WTC11 (cell line): Measurements from ENCODE around the gene SERPINA6. TPM values are rescaled to one million over a fixed set of nuclear protein-coding genes. Genes with fewer than 3 reads are reported as not detected.

ENCODE experiments used
- ATAC-seq: fragments of 200-7000 bp; cut with Tn5 transposase; 2 replicates; pipeline ENCODE4 v1.10.0; 2021; ENCODE audit warnings: mild to moderate bottlenecking, moderate library complexity
- CTCF ChIA-PET: fragments of 300-600 bp; sonication (Branson Sonifier 250); formaldehyde crosslinking; loops from one replicate; lab custom pipeline; 2021; ENCODE audit warnings: antibody characterized with exemption; lab: Charles Lee
- POLR2A ChIA-PET: fragments of 350-600 bp; sonication (Branson Sonifier 250); formaldehyde crosslinking; loops from one replicate; lab custom pipeline; 2021; ENCODE audit warnings: antibody characterized with exemption; lab: Charles Lee
- DNase-seq: peaks from one replicate; pipeline ENCODE4 v3.0.0; 2021; ENCODE audit warnings: low spot score
- H3K27ac Mint-ChIP-seq: 2 replicates; pipeline ENCODE4 v1.8.0; 2021; ENCODE audit warnings: mixed read lengths
- H3K27me3 Mint-ChIP-seq: 2 replicates; pipeline ENCODE4 v1.8.0; 2021; ENCODE audit warnings: low read depth, mild to moderate bottlenecking, moderate library complexity, mixed read lengths
- H3K36me3 Mint-ChIP-seq: 2 replicates; pipeline ENCODE4 v1.8.0; 2021; ENCODE audit warnings: mixed read lengths
- H3K4me1 Mint-ChIP-seq: 2 replicates; pipeline ENCODE4 v1.8.0; 2022; ENCODE audit warnings: mixed read lengths
- H3K4me3 Mint-ChIP-seq: 2 replicates; pipeline ENCODE4 v1.8.0; 2021; ENCODE audit warnings: mild to moderate bottlenecking, moderate library complexity, mixed read lengths
- H3K9me3 Mint-ChIP-seq: 2 replicates; pipeline ENCODE4 v1.8.0; 2021; ENCODE audit warnings: mixed read lengths
- ARID4B ChIP-seq: sonication (generic); formaldehyde crosslinking; IDR thresholded peaks from 2 replicates; pipeline ENCODE4 v1.8.0; 2023; ENCODE audit warnings: missing genetic modification reagents, mild to moderate bottlenecking, borderline replicate concordance
- CBFB ChIP-seq: sonication (generic); formaldehyde crosslinking; IDR thresholded peaks from 2 replicates; pipeline ENCODE4 v1.8.1; 2022; ENCODE audit warnings: mild to moderate bottlenecking, low read depth, missing genetic modification reagents
- CTCF ChIP-seq: fragments of 200-600 bp; IDR thresholded peaks from 2 replicates; pipeline ENCODE4 v1.8.0; 2022; ENCODE audit warnings: antibody characterized with exemption
- E2F5 ChIP-seq: sonication (generic); formaldehyde crosslinking; IDR thresholded peaks from 2 replicates; pipeline ENCODE4 v1.8.1; 2022; ENCODE audit warnings: mild to moderate bottlenecking, moderate library complexity, missing genetic modification reagents
- FOXJ3 ChIP-seq: sonication (generic); formaldehyde crosslinking; IDR thresholded peaks from 2 replicates; pipeline ENCODE4 v1.9.0; 2021; ENCODE audit warnings: missing genetic modification reagents, mild to moderate bottlenecking, borderline replicate concordance
- FOXP1 ChIP-seq: sonication (generic); formaldehyde crosslinking; IDR thresholded peaks from 2 replicates; pipeline ENCODE4 v1.8.0; 2022; ENCODE audit warnings: missing genetic modification reagents, mild to moderate bottlenecking, moderate library complexity, borderline replicate concordance
- GABPB1 ChIP-seq: sonication (generic); formaldehyde crosslinking; IDR thresholded peaks from 2 replicates; pipeline ENCODE4 v1.8.1; 2023; ENCODE audit warnings: mild to moderate bottlenecking, missing genetic modification reagents
- HMGA2 ChIP-seq: fragments of 250-450 bp; sonication (Bioruptor Pico); IDR thresholded peaks from 2 replicates; pipeline ENCODE4 v1.4.0; 2021; ENCODE audit warnings: mild to moderate bottlenecking, moderate library complexity
- KAT7 ChIP-seq: sonication (generic); formaldehyde crosslinking; IDR thresholded peaks from 2 replicates; pipeline ENCODE4 v1.8.1; 2023; ENCODE audit warnings: missing genetic modification reagents, mild to moderate bottlenecking, borderline replicate concordance
- NR1H2 ChIP-seq: sonication (generic); formaldehyde crosslinking; IDR thresholded peaks from 2 replicates; pipeline ENCODE4 v1.9.0; 2021; ENCODE audit warnings: mild to moderate bottlenecking, moderate library complexity, missing genetic modification reagents
- PRRX2 ChIP-seq: fragments of 250-450 bp; sonication (Bioruptor Pico); IDR thresholded peaks from 2 replicates; pipeline ENCODE4 v1.8.0; 2021; ENCODE audit warnings: mild to moderate bottlenecking
- SMAD4 ChIP-seq: sonication (generic); formaldehyde crosslinking; IDR thresholded peaks from 2 replicates; pipeline ENCODE4 v1.8.0; 2022; ENCODE audit warnings: mild to moderate bottlenecking, missing genetic modification reagents
- STAT6 ChIP-seq: sonication (generic); formaldehyde crosslinking; conservative IDR thresholded peaks from 2 replicates; pipeline ENCODE4 v1.8.1; 2023; ENCODE audit warnings: mild to moderate bottlenecking, low read depth, missing genetic modification reagents, moderate library complexity
- ZBTB21 ChIP-seq: sonication (generic); formaldehyde crosslinking; IDR thresholded peaks from 2 replicates; pipeline ENCODE4 v1.8.1; 2023; ENCODE audit warnings: mild to moderate bottlenecking, missing genetic modification reagents, borderline replicate concordance
- ZNF138 ChIP-seq: sonication (generic); formaldehyde crosslinking; conservative IDR thresholded peaks from 2 replicates; pipeline ENCODE4 v1.8.1; 2022; ENCODE audit warnings: mild to moderate bottlenecking, moderate library complexity, missing genetic modification reagents
- ZNF416 ChIP-seq: fragments of 250-450 bp; sonication (Bioruptor Pico); IDR thresholded peaks from 2 replicates; pipeline ENCODE4 v1.9.0; 2021; ENCODE audit warnings: mild to moderate bottlenecking, inconsistent platforms
- ZNF671 ChIP-seq: fragments of 250-450 bp; sonication (Bioruptor Pico); IDR thresholded peaks from 2 replicates; pipeline ENCODE4 v1.8.0; 2021; ENCODE audit warnings: mild to moderate bottlenecking
- ZSCAN18 ChIP-seq: fragments of 250-450 bp; sonication (Bioruptor Pico); IDR thresholded peaks from 2 replicates; pipeline ENCODE4 v2.1.2; 2022; ENCODE audit warnings: mild to moderate bottlenecking, moderate library complexity
- total RNA-seq: library from RNA; stranded (reverse); gene quantifications from 3 replicates; pipeline ENCODE4 v1.2.3, GENCODE V29; 2021
- TF ChIP-seq, protein P1 (sequence below): sonication (generic); formaldehyde crosslinking; IDR thresholded peaks from 2 replicates; pipeline ENCODE4 v1.8.1; 2023; ENCODE audit warnings: mild to moderate bottlenecking, missing genetic modification reagents, borderline replicate concordance

The SERPINA6 gene
- total RNA-seq, 1 experiment from 2014 or later, result 0.15 TPM

DNA sequence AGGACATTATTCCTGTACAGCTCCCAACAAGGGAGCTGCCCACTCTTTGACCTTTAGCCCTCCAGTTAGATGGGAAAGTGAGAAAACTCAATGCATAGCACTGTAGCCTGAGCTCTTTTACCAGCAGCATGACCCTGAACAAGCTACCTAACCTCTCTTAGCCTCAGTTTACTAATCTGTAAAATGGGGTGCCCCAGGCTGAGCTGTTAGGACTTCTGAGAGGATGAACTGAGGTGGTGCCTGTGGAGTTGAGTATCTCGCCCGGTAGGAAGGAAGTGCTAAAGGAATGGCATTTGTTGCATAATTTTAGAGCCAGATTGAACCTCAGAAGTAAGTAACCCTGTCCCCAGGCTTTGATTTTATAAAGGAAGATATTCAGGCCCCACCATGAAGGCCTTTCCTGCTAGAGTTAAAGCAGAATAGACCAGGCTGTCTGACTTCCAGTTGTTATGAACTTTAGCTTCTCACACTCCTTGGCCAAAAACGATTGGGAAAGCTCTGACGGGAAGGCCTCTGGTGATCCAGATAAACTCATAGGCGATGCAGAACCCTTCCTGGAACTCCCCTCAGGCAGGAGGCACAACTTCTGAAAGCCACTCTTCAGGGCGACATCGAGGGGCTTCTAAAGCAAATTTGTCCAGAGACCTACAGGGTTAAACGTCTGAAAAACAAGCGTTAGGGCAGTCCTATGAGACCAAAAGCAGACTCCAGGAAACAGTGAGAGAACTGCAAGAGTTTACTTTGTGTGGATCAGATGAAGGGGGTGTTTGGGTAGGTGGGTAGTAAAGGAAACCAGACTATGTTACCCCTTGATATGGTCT, 27.6 kb downstream of the SERPINA6 start:
- DNase-seq (no peak), ATAC-seq (no peak)
- no peaks in the 10 kb centered on the region for H3K9me3 Mint-ChIP-seq
- TF ChIP-seq ZSCAN18 (CRISPR knock-in tag) (no peak), PRRX2 (CRISPR knock-in tag) (no peak), ZNF138 (CRISPR knock-in tag) (no peak), STAT6 (no peak), KAT7 (CRISPR knock-in tag) (no peak), HMGA2 (CRISPR knock-in tag) (no peak), ARID4B (CRISPR knock-in tag) (no peak), ZBTB21 (CRISPR knock-in tag) (no peak)
- TF ChIP-seq, protein P1, sequence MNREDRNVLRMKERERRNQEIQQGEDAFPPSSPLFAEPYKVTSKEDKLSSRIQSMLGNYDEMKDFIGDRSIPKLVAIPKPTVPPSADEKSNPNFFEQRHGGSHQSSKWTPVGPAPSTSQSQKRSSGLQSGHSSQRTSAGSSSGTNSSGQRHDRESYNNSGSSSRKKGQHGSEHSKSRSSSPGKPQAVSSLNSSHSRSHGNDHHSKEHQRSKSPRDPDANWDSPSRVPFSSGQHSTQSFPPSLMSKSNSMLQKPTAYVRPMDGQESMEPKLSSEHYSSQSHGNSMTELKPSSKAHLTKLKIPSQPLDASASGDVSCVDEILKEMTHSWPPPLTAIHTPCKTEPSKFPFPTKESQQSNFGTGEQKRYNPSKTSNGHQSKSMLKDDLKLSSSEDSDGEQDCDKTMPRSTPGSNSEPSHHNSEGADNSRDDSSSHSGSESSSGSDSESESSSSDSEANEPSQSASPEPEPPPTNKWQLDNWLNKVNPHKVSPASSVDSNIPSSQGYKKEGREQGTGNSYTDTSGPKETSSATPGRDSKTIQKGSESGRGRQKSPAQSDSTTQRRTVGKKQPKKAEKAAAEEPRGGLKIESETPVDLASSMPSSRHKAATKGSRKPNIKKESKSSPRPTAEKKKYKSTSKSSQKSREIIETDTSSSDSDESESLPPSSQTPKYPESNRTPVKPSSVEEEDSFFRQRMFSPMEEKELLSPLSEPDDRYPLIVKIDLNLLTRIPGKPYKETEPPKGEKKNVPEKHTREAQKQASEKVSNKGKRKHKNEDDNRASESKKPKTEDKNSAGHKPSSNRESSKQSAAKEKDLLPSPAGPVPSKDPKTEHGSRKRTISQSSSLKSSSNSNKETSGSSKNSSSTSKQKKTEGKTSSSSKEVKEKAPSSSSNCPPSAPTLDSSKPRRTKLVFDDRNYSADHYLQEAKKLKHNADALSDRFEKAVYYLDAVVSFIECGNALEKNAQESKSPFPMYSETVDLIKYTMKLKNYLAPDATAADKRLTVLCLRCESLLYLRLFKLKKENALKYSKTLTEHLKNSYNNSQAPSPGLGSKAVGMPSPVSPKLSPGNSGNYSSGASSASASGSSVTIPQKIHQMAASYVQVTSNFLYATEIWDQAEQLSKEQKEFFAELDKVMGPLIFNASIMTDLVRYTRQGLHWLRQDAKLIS, result no peak
- TF ChIP-seq, all 79 proteins: peak for 0
- Mint-ChIP-seq H3K4me3 (no peak overlapping the region), H3K4me1 (peaks cover 7% of the 10 kb centered on the region), H3K27ac (no peak overlapping the region), H3K27me3 (no peaks in the 10 kb centered on the region), H3K36me3 (no peaks in the 10 kb centered on the region)
- ChIA-PET POLR2A (no interaction called here), CTCF (interaction anchor here (0.9 kb wide), 1 partner anchor 260 kb away, joined by 3 read pairs; no protein-coding TSS in a partner anchor)

GRCh38 chr14:94293578-94293924, 29.6 kb downstream of the SERPINA6 start:
- ChIA-PET POLR2A (no interaction called here), CTCF (interaction anchor here (1.1 to 1.5 kb wide), 2 partner anchors 157 to 193 kb away, joined by 5 to 8 read pairs; no protein-coding TSS in a partner anchor)
- TF ChIP-seq GABPB1, result no peak
- TF ChIP-seq FOXJ3 (CRISPR knock-in tag), result no peak
- no peak for TF ChIP-seq CBFB (CRISPR knock-in tag)
- TF ChIP-seq SMAD4 (CRISPR knock-in tag), result no peak
- TF ChIP-seq ZNF416 (CRISPR knock-in tag), result no peak
- no peak for TF ChIP-seq E2F5
- no peak for TF ChIP-seq CTCF
- no peak for TF ChIP-seq FOXP1
- TF ChIP-seq ZNF671 (CRISPR knock-in tag), result no peak
- no peak for TF ChIP-seq NR1H2

More at GRCh38 chr14:94293578-94293924, 29.6 kb downstream of the SERPINA6 start:
- Mint-ChIP-seq H3K4me1 (peaks cover 4% of the 10 kb centered on the region), H3K4me3 (no peak overlapping the region), H3K27ac (no peak overlapping the region), H3K36me3 (no peaks in the 10 kb centered on the region), H3K27me3 (no peaks in the 10 kb centered on the region), H3K9me3 (no peaks in the 10 kb centered on the region)
- DNase-seq (no peak), ATAC-seq (no peak)
